Natural killer cell (primary cell): Measurements from ENCODE around the gene SPOCD1. TPM values are rescaled to one million over a fixed set of nuclear protein-coding genes. Genes with fewer than 3 reads are reported as not detected.

Source experiments
- ATAC-seq, 3 donors: fragments of 150-1000 bp in 2 of 3; fragments of 200-7000 bp in 1 of 3; cut with Tn5 transposase; 1 replicate in 1 of 3; 2 replicates in 2 of 3; pipeline ENCODE4 v1.10.0; 2021; ENCODE audit warnings: mild to moderate bottlenecking in 2 of 3, moderate library complexity in 2 of 3
- DNase-seq, 2 donors: peaks; one replicate each; pipeline versions ENCODE4 v3.0.0 to v3.0.0-alpha.2; 2013 to 2021; ENCODE audit warnings: mixed read lengths in 1 of 2
- H3K27ac ChIP-seq: one replicate; pipeline ENCODE4 v1.5.1; 2013; ENCODE audit warnings: mild to moderate bottlenecking, low read length
- H3K27me3 ChIP-seq: one replicate; pipeline ENCODE4 v1.6.1; 2013; ENCODE audit warnings: low read length; ENCODE audit not compliant: control insufficient read depth, insufficient read depth
- H3K36me3 ChIP-seq: one replicate; pipeline ENCODE4 v1.6.1; 2013; ENCODE audit warnings: low read length; ENCODE audit not compliant: control insufficient read depth, insufficient read depth
- H3K4me1 ChIP-seq: one replicate; pipeline ENCODE4 v1.6.1; 2013; ENCODE audit warnings: low read length; ENCODE audit not compliant: control insufficient read depth, insufficient read depth
- H3K4me3 ChIP-seq: one replicate; pipeline ENCODE4 v1.5.1; 2013; ENCODE audit warnings: low read length
- H3K9me3 ChIP-seq: one replicate; pipeline ENCODE4 v1.6.1; 2013; ENCODE audit warnings: low read length; ENCODE audit not compliant: control insufficient read depth, insufficient read depth
- H3K27ac Mint-ChIP-seq, 2 donors: one replicate each; pipeline ENCODE4 v1.8.0; 2022; ENCODE audit warnings: mild to moderate bottlenecking in 2 of 2, mixed read lengths in 2 of 2, moderate library complexity in 1 of 2
- H3K27me3 Mint-ChIP-seq, 2 donors: one replicate each; pipeline ENCODE4 v1.8.0; 2022; ENCODE audit warnings: low read depth in 2 of 2, mixed read lengths in 2 of 2
- H3K36me3 Mint-ChIP-seq: one replicate; pipeline ENCODE4 v1.8.0; 2022; ENCODE audit warnings: mixed read lengths
- H3K4me1 Mint-ChIP-seq, 2 donors: one replicate each; pipeline ENCODE4 v1.8.0; 2022; ENCODE audit warnings: mixed read lengths in 2 of 2
- H3K4me3 Mint-ChIP-seq: one replicate; pipeline ENCODE4 v1.8.0; 2022; ENCODE audit warnings: mild to moderate bottlenecking, moderate library complexity, mixed read lengths
- H3K9me3 Mint-ChIP-seq, 2 donors: one replicate each; pipeline ENCODE4 v1.8.0; 2022; ENCODE audit warnings: mixed read lengths in 2 of 2
- CTCF ChIP-seq: fragments of 200-600 bp; IDR thresholded peaks from one replicate; pipeline ENCODE4 v1.8.0; 2022; ENCODE audit warnings: antibody characterized with exemption
- WGBS: methylation state at CpG from one replicate; pipeline ENCODE4 v1.1.7; 2013; ENCODE audit warnings: missing lambda C conversion rate; ENCODE audit not compliant: insufficient coverage; 5-methylcytosine and 5-hydroxymethylcytosine counted together
- intact Hi-C: fragments of 100-400 bp; cut with micrococcal nuclease; formaldehyde crosslinking; loops from one replicate; pipeline ENCODE4 v1.14.2; 2022
- total RNA-seq, 4 donors: library from RNA; stranded (reverse); fragments of 120-200 nt in 1 of 4; gene quantifications; one replicate each; pipeline versions ENCODE4 v1.2.3 to v1.2.4, GENCODE V29; 2013 to 2022

The SPOCD1 gene
- total RNA-seq, 3 donors from 2014 or later (not counting 1 experiment from before 2014, with no cell fraction given): 0.54 to 0.68 TPM; not detected in 1

- DNase-seq (no peak), ATAC-seq (no peak)
- intact Hi-C loops: no loop called here
- Histone ChIP-seq H3K36me3 (no peaks in the 10 kb centered on the region), H3K4me1 (peaks cover 6% of the 10 kb centered on the region), H3K27ac (no peak overlapping the region), H3K27me3 (peaks cover 4% of the 10 kb centered on the region), H3K4me3 (no peak overlapping the region), H3K9me3 (no peaks in the 10 kb centered on the region)
- peaks cover 0 to 18% of the 10 kb centered on the region in 2 donors for H3K27me3 Mint-ChIP-seq
- H3K9me3 Mint-ChIP-seq: no peaks in the 10 kb centered on the region
- TF ChIP-seq CTCF: no peak
- no peaks in the 10 kb centered on the region for H3K4me1 Mint-ChIP-seq
- no peaks in the 10 kb centered on the region for H3K36me3 Mint-ChIP-seq
- no peak overlapping the region for H3K27ac Mint-ChIP-seq
- 85% methylated on average over 2 of the region's 2 CpGs for WGBS
- H3K4me3 Mint-ChIP-seq: no peak overlapping the region
These were observed 35.2 kb downstream of the SPOCD1 start for GRCh38 chr1:31780632-31781031.

GRCh38 chr1:31779687-31780086 is 36.1 kb downstream of the SPOCD1 start:
- H3K9me3 ChIP-seq: no peaks in the 10 kb centered on the region
- Mint-ChIP-seq H3K36me3 (no peaks in the 10 kb centered on the region), H3K4me1 (no peaks in the 10 kb centered on the region), H3K9me3 (no peaks in the 10 kb centered on the region), H3K27ac (no peak overlapping the region), H3K27me3 (peaks cover 6 to 23% of the 10 kb centered on the region in 2 donors), H3K4me3 (no peak overlapping the region)
- H3K27ac ChIP-seq: no peak overlapping the region
- WGBS: 90% methylated on average over 9 of the region's 9 CpGs
- ATAC-seq (no peak), DNase-seq (no peak)
- peaks cover 11% of the 10 kb centered on the region for H3K27me3 ChIP-seq
- intact Hi-C loops: no loop called here
- TF ChIP-seq CTCF: no peak
- no peaks in the 10 kb centered on the region for H3K36me3 ChIP-seq
- H3K4me1 ChIP-seq: peaks cover 5% of the 10 kb centered on the region
- no peak overlapping the region for H3K4me3 ChIP-seq

- no peak for DNase-seq
- no peak for ATAC-seq
- Mint-ChIP-seq H3K9me3 (no peaks in the 10 kb centered on the region), H3K36me3 (no peaks in the 10 kb centered on the region), H3K4me1 (no peaks in the 10 kb centered on the region), H3K27me3 (peaks cover 14 to 31% of the 10 kb centered on the region in 2 donors), H3K4me3 (no peak overlapping the region), H3K27ac (no peak overlapping the region)
- peaks cover 11% of the 10 kb centered on the region for H3K27me3 ChIP-seq
- intact Hi-C loops: no loop called here
- no peaks in the 10 kb centered on the region for H3K9me3 ChIP-seq
- TF ChIP-seq CTCF: no peak
- no peaks in the 10 kb centered on the region for H3K36me3 ChIP-seq
- no peak overlapping the region for H3K27ac ChIP-seq
- no peaks in the 10 kb centered on the region for H3K4me1 ChIP-seq
- H3K4me3 ChIP-seq: no peak overlapping the region
- 93% methylated on average over 10 of the region's 11 CpGs for WGBS
These were observed 36.9 kb downstream of the SPOCD1 start for GRCh38 chr1:31778763-31779488.

- Mint-ChIP-seq H3K27ac (no peak overlapping the region), H3K27me3 (peaks cover 31 to 46% of the 10 kb centered on the region in 2 donors), H3K36me3 (no peaks in the 10 kb centered on the region), H3K4me3 (no peak overlapping the region), H3K9me3 (no peaks in the 10 kb centered on the region), H3K4me1 (peaks cover 9 to 13% of the 10 kb centered on the region in 2 donors)
- peaks cover 18% of the 10 kb centered on the region for H3K4me1 ChIP-seq
- DNase-seq (no peak), ATAC-seq (no peak)
- H3K36me3 ChIP-seq: no peaks in the 10 kb centered on the region
- no peak overlapping the region for H3K27ac ChIP-seq
- TF ChIP-seq CTCF: no peak
- H3K4me3 ChIP-seq: no peak overlapping the region
- no peaks in the 10 kb centered on the region for H3K9me3 ChIP-seq
- WGBS: 86% methylated on average over 3 of the region's 3 CpGs
- intact Hi-C loops: no loop called here
- peaks cover 29% of the 10 kb centered on the region for H3K27me3 ChIP-seq
These were observed 39.3 kb downstream of the SPOCD1 start for GRCh38 chr1:31776516-31776915.
